ENCODE data around the gene IL24. TPM values are rescaled to one million over a fixed set of nuclear protein-coding genes. Genes with fewer than 3 reads are reported as not detected.
A peak's percentile ranks its signal among the peaks of the same experiment; 100 is the strongest.

Gene IL24
- total RNA-seq, 2 donors from 2014 or later, result not detected

GRCh38 chr1:206941766-206942418 is 44.6 kb downstream of the IL24 start:
- peak; percentile 82 for DNase-seq
- TF ChIP-seq CTCF (IDR thresholded peaks at IDR 0.05), result no peak
- intact Hi-C loops (cut with DNase I), result loop anchor here (5.0 kb wide), 1 partner anchor 35 kb away; no protein-coding TSS in a partner anchor
- Histone ChIP-seq H3K27ac (peak overlapping the region; percentile 91), H3K4me3 (peak overlapping the region; percentile 61), H3K27me3 (no peaks in the 10 kb centered on the region), H3K36me3 (no peaks in the 10 kb centered on the region), H3K9me3 (no peaks in the 10 kb centered on the region), H3K9ac (ENCODE audit: low read depth in 2 of 2, low read length in 2 of 2) (peak overlapping the region in 1 of 2 donors; percentile 100), H3K4me1 (no peaks in the 10 kb centered on the region)

GRCh38 chr1:206944703-206945102 is 47.5 kb downstream of the IL24 start:
- Histone ChIP-seq H3K27ac (peak overlapping the region; percentile 91), H3K27me3 (no peaks in the 10 kb centered on the region), H3K9ac (ENCODE audit: low read depth in 2 of 2, low read length in 2 of 2) (peak overlapping the region; percentile 88 to 100), H3K4me3 (peak overlapping the region; percentile 61), H3K36me3 (no peaks in the 10 kb centered on the region), H3K9me3 (no peaks in the 10 kb centered on the region), H3K4me1 (no peaks in the 10 kb centered on the region)
- intact Hi-C loops (cut with DNase I), result loop anchor here (5.0 kb wide), 1 partner anchor 33 kb away; no protein-coding TSS in a partner anchor
- no peak for DNase-seq
- TF ChIP-seq CTCF (IDR thresholded peaks at IDR 0.05), result no peak

- Histone ChIP-seq H3K4me3 (peak overlapping the region; percentile 61), H3K9ac (ENCODE audit: low read depth in 2 of 2, low read length in 2 of 2) (peak overlapping the region; percentile 88 to 100), H3K27ac (peak overlapping the region; percentile 91), H3K36me3 (no peaks in the 10 kb centered on the region), H3K9me3 (no peaks in the 10 kb centered on the region), H3K4me1 (no peaks in the 10 kb centered on the region), H3K27me3 (no peaks in the 10 kb centered on the region)
- no peak for DNase-seq
- intact Hi-C loops (cut with DNase I), result no loop called here
- TF ChIP-seq CTCF (IDR thresholded peaks at IDR 0.05), result no peak
Observed at GRCh38 chr1:206945779-206946178, 48.5 kb downstream of the IL24 start.

- intact Hi-C loops (cut with DNase I), result no loop called here
- peak; percentile 89 for DNase-seq
- TF ChIP-seq CTCF (IDR thresholded peaks at IDR 0.05), result no peak
- H3K9me3 ChIP-seq, result no peaks in the 10 kb centered on the region
- peak within 1 kb of the TSS; percentile 61 for H3K4me3 ChIP-seq
- H3K27ac ChIP-seq, result peak within 1 kb of the TSS; percentile 91
- H3K9ac ChIP-seq (ENCODE audit: low read depth in 2 of 2, low read length in 2 of 2), result peak within 1 kb of the TSS; percentile 88 to 100
- H3K27me3 ChIP-seq, result no peaks in the 10 kb centered on the region
- no peaks in the 10 kb centered on the region for H3K36me3 ChIP-seq
- H3K4me1 ChIP-seq, result no peaks in the 10 kb centered on the region
Observed at GRCh38 chr1:206946261-206946660, 49.0 kb downstream of the IL24 start, which contains the start of gene PIGR. Gene PIGR (minus strand): TSS chr1:206946466. CDS start chr1:206940531, 5,935 bp downstream.

GRCh38 chr1:206947255-206947654 is 50.0 kb downstream of the IL24 start:
- DNase-seq, result no peak
- Histone ChIP-seq H3K9ac (ENCODE audit: low read depth in 2 of 2, low read length in 2 of 2) (peak overlapping the region; percentile 5 to 100), H3K36me3 (no peaks in the 10 kb centered on the region), H3K4me3 (peak overlapping the region; percentile 61), H3K27me3 (no peaks in the 10 kb centered on the region), H3K9me3 (no peaks in the 10 kb centered on the region), H3K4me1 (no peaks in the 10 kb centered on the region), H3K27ac (peak overlapping the region; percentile 91)
- TF ChIP-seq CTCF (IDR thresholded peaks at IDR 0.05), result no peak
- intact Hi-C loops (cut with DNase I), result no loop called here

Data from colonic mucosa (tissue), 4 donors.